IMR-90 (cell line): ENCODE measurements around the gene EPHA2. TPM values are rescaled to one million over a fixed set of nuclear protein-coding genes. Genes with fewer than 3 reads are reported as not detected.

ENCODE experiments used
- ATAC-seq: fragments of 200-7000 bp; cut with Tn5 transposase; 2 replicates; pipeline ENCODE4 v1.9.1; 2020; ENCODE audit warnings: low read depth, mild to moderate bottlenecking, moderate library complexity
- BruUV-seq: library from RNA; stranded (reverse); fragments of 400-500 nt; replicated peaks from 2 replicates; lab custom pipeline; 2021; lab: Mats Ljungman, UMichigan
- CTCF ChIA-PET: fragments of 300-600 bp; formaldehyde crosslinking; extraction: SDS; loops from one replicate; lab custom pipeline; 2021; ENCODE audit warnings: antibody characterized with exemption; lab: Yijun Ruan, JAX
- POLR2A ChIA-PET: fragments of 300-600 bp; sonication (Branson Sonifier 250); formaldehyde crosslinking; loops from one replicate; lab custom pipeline; 2022; ENCODE audit warnings: antibody characterized with exemption; ENCODE audit not compliant: unreplicated experiment; lab: Charles Lee
- DNase-seq: peaks from one replicate; pipeline ENCODE4 v3.0.0; 2013
- H2AFZ ChIP-seq: replicated peaks from 2 replicates; pipeline ENCODE3; 2013; ENCODE audit warnings: low read length, mild to moderate bottlenecking; ENCODE audit not compliant: poor library complexity
- H2AK5ac ChIP-seq: 2 replicates; pipeline ENCODE4 v1.6.1; 2013; ENCODE audit warnings: low read depth, low read length, inconsistent platforms
- H2AK9ac ChIP-seq: replicated peaks from 2 replicates; pipeline ENCODE3; 2013; ENCODE audit warnings: mild to moderate bottlenecking, low read depth, low read length, moderate library complexity; ENCODE audit not compliant: poor library complexity
- H2BK120ac ChIP-seq: 2 replicates; pipeline ENCODE4 v1.6.1; 2013; ENCODE audit warnings: low read depth, low read length, inconsistent platforms
- H2BK15ac ChIP-seq: 3 replicates; pipeline ENCODE4 v1.6.1; 2013; ENCODE audit warnings: low read depth, low read length, inconsistent platforms
- H2BK20ac ChIP-seq: 2 replicates; pipeline ENCODE4 v1.6.1; 2013; ENCODE audit warnings: low read depth, mild to moderate bottlenecking, inconsistent platforms, low read length, moderate library complexity
- H2BK5ac ChIP-seq: 2 replicates; pipeline ENCODE4 v1.6.1; 2013; ENCODE audit warnings: mild to moderate bottlenecking, low read depth, low read length, inconsistent platforms; ENCODE audit not compliant: poor library complexity, severe bottlenecking
- H3K14ac ChIP-seq: replicated peaks from 2 replicates; pipeline ENCODE4 v1.6.1; 2013; ENCODE audit warnings: low read depth, low read length, inconsistent platforms
- H3K18ac ChIP-seq: 2 replicates; pipeline ENCODE4 v1.6.1; 2013; ENCODE audit warnings: low read depth, low read length, control low read depth
- H3K23ac ChIP-seq: 2 replicates; pipeline ENCODE4 v1.6.1; 2013; ENCODE audit warnings: low read depth, low read length, inconsistent platforms
- H3K27ac ChIP-seq: 2 replicates; pipeline ENCODE4 v1.5.1; 2013; ENCODE audit warnings: mild to moderate bottlenecking, control low read depth, low read length; ENCODE audit not compliant: insufficient read depth
- H3K27me3 ChIP-seq: 2 replicates; pipeline ENCODE4 v1.6.1; 2013; ENCODE audit warnings: low read length; ENCODE audit not compliant: control insufficient read depth, insufficient read depth
- H3K36me3 ChIP-seq: 2 replicates; pipeline ENCODE4 v1.6.1; 2013; ENCODE audit warnings: low read length, mixed read lengths; ENCODE audit not compliant: control insufficient read depth, insufficient read depth
- H3K4ac ChIP-seq: 2 replicates; pipeline ENCODE4 v1.6.1; 2013; ENCODE audit warnings: low read depth, low read length, inconsistent platforms
- H3K4me1 ChIP-seq: 2 replicates; pipeline ENCODE4 v1.6.1; 2013; ENCODE audit warnings: low read length, mixed read lengths; ENCODE audit not compliant: control insufficient read depth, insufficient read depth
- H3K4me2 ChIP-seq: 2 replicates; pipeline ENCODE4 v1.6.1; 2013; ENCODE audit warnings: low read depth, mild to moderate bottlenecking, control low read depth, low read length, moderate library complexity
- H3K4me3 ChIP-seq: 2 replicates; pipeline ENCODE4 v1.5.1; 2013; ENCODE audit warnings: low read depth, mild to moderate bottlenecking, control low read depth, low read length, moderate library complexity; ENCODE audit not compliant: insufficient read depth
- H3K56ac ChIP-seq: 2 replicates; pipeline ENCODE4 v1.6.1; 2013; ENCODE audit warnings: low read length, inconsistent platforms; ENCODE audit not compliant: insufficient read depth; ENCODE audit errors: extremely low read depth
- H3K79me1 ChIP-seq, 2 experiments: 2 replicates each; pipeline ENCODE4 v1.6.1; 2013; ENCODE audit warnings: low read length in 2 of 2, inconsistent platforms in 1 of 2, low read depth in 1 of 2
- H3K9ac ChIP-seq: 2 replicates; pipeline ENCODE4 v1.6.1; 2013; ENCODE audit warnings: low read depth, low read length, control low read depth
- H3K9me1 ChIP-seq: 2 replicates; pipeline ENCODE4 v1.6.1; 2013; ENCODE audit warnings: low read length, inconsistent platforms; ENCODE audit not compliant: insufficient read depth
- H3K9me3 ChIP-seq: 2 replicates; pipeline ENCODE4 v1.6.1; 2013; ENCODE audit warnings: low read length; ENCODE audit not compliant: control insufficient read depth, insufficient read depth
- H4K20me1 ChIP-seq: 2 replicates; pipeline ENCODE4 v1.6.1; 2013; ENCODE audit warnings: low read length, inconsistent platforms; ENCODE audit not compliant: insufficient read depth
- H4K5ac ChIP-seq: 2 replicates; pipeline ENCODE4 v1.6.1; 2013; ENCODE audit warnings: mild to moderate bottlenecking, low read depth, low read length, control low read depth
- H4K8ac ChIP-seq, 2 experiments: 2 replicates each; pipeline ENCODE4 v1.6.1; 2013; ENCODE audit warnings: low read depth in 2 of 2, low read length in 2 of 2, control low read depth in 1 of 2, inconsistent platforms in 1 of 2
- H4K91ac ChIP-seq: 2 replicates; pipeline ENCODE4 v1.6.1; 2013; ENCODE audit warnings: low read depth, low read length, inconsistent platforms; ENCODE audit not compliant: insufficient read depth
- BHLHE40 ChIP-seq: fragments of 150-350 bp; IDR thresholded peaks from 2 replicates; pipeline ENCODE4 v1.6.1; 2016; ENCODE audit warnings: mild to moderate bottlenecking, low read depth, low read length
- CEBPB ChIP-seq: IDR thresholded peaks from 2 replicates; pipeline ENCODE4 v1.6.1; 2012; ENCODE audit warnings: low read depth, low read length, improper control_type of control experiment
- CHD1 ChIP-seq: IDR thresholded peaks from 2 replicates; pipeline ENCODE4 v1.6.1; 2012; ENCODE audit warnings: low read depth, low read length, improper control_type of control experiment
- CTCF ChIP-seq: conservative IDR thresholded peaks from 2 replicates; pipeline ENCODE4 v1.5.1; 2012; ENCODE audit warnings: mild to moderate bottlenecking, low read depth, low read length, improper control_type of control experiment
- ELK1 ChIP-seq: fragments of 150-350 bp; IDR thresholded peaks from 2 replicates; pipeline ENCODE4 v1.6.1; 2016; ENCODE audit warnings: low read depth, mild to moderate bottlenecking, low read length, moderate library complexity, borderline replicate concordance
- FOS ChIP-seq: fragments of 150-350 bp; IDR thresholded peaks from 2 replicates; pipeline ENCODE4 v1.6.1; 2016; ENCODE audit warnings: low read depth, low read length
- MAFK ChIP-seq: IDR thresholded peaks from 2 replicates; pipeline ENCODE4 v1.6.1; 2012; ENCODE audit warnings: low read depth, low read length, improper control_type of control experiment
- MAZ ChIP-seq: IDR thresholded peaks from 2 replicates; pipeline ENCODE4 v1.6.1; 2012; ENCODE audit warnings: low read depth, mild to moderate bottlenecking, low read length, improper control_type of control experiment, moderate library complexity, borderline replicate concordance
- MXI1 ChIP-seq: IDR thresholded peaks from 2 replicates; pipeline ENCODE4 v1.6.1; 2012; ENCODE audit warnings: low read depth, mild to moderate bottlenecking, low read length, moderate library complexity, borderline replicate concordance
- NFE2L2 ChIP-seq: fragments of 150-350 bp; IDR thresholded peaks from 2 replicates; pipeline ENCODE4 v1.6.1; 2016; ENCODE audit warnings: low read depth, mild to moderate bottlenecking, low read length
- POLR2A ChIP-seq: IDR thresholded peaks from 2 replicates; pipeline ENCODE4 v1.6.1; 2012; ENCODE audit warnings: mild to moderate bottlenecking, low read depth, low read length
- RAD21 ChIP-seq: IDR thresholded peaks from 2 replicates; pipeline ENCODE4 v1.6.1; 2012; ENCODE audit warnings: low read length, improper control_type of control experiment
- RCOR1 ChIP-seq: IDR thresholded peaks from 2 replicates; pipeline ENCODE4 v1.6.1; 2012; ENCODE audit warnings: mild to moderate bottlenecking, low read length, improper control_type of control experiment; ENCODE audit not compliant: insufficient replicate concordance
- RFX5 ChIP-seq: IDR thresholded peaks from 2 replicates; pipeline ENCODE4 v1.8.0; 2012; ENCODE audit warnings: low read depth, mild to moderate bottlenecking, low read length, moderate library complexity
- SMC3 ChIP-seq: fragments of 150-350 bp; IDR thresholded peaks from 2 replicates; pipeline ENCODE4 v1.6.1; 2016; ENCODE audit warnings: low read depth, mild to moderate bottlenecking, antibody characterized with exemption, low read length, moderate library complexity
- WGBS, 2 experiments: methylation state at CpG; one replicate each; pipeline versions ENCODE4 v1.1.5 to v1.1.7; 2013; ENCODE audit warnings: missing lambda C conversion rate in 2 of 2; ENCODE audit not compliant: insufficient read length in 1 of 2; ENCODE audit errors: extremely low coverage in 2 of 2; 5-methylcytosine and 5-hydroxymethylcytosine counted together
- dilution Hi-C: fragments of 300-500 bp; cut with HindIII; formaldehyde crosslinking; loops from one replicate; pipeline ENCODE4 v1.14.3; 2018; ENCODE audit warnings: low sequenced_read_pairs; ENCODE audit not compliant: unreplicated experiment
- in situ Hi-C: fragments of 300-500 bp; cut with MboI; formaldehyde crosslinking; loops from 3 replicates; pipeline ENCODE4 v1.14.3; 2019; ENCODE audit warnings: low sequenced_read_pairs, inconsistent platforms, mixed read lengths
- intact Hi-C: fragments of 100-400 bp; cut with micrococcal nuclease; formaldehyde crosslinking; loops from 2 replicates; pipeline ENCODE4 v1.10.0; 2022
- polyA plus RNA-seq, 3 experiments: library from polyadenylated mRNA; depleted of rRNA; stranded (reverse); fragments of >200 nt; gene quantifications; 2 replicates each; pipeline ENCODE4 v1.2.3, GENCODE V29; 2012; ENCODE audit warnings: low replicate concordance in 1 of 3
- total RNA-seq: library from RNA; depleted of rRNA; stranded (reverse); fragments of >200 nt; gene quantifications from 2 replicates; pipeline ENCODE4 v1.2.3, GENCODE V29; 2012

Gene EPHA2
- total and polyA plus RNA-seq, 2 of the 4 experiments (the other 2 are of a cell fraction), result 24.0 to 72.6 TPM

- Histone ChIP-seq H3K4ac (no peak overlapping the region), H2BK120ac (no peak overlapping the region; the same call in 1 of the 2 replicates), H3K27me3 (no peaks in the 10 kb centered on the region), H4K91ac (0 out of 2 replicates have a peak overlapping the region, but pooled peaks have one; percentile 11), H3K4me2 (no peak overlapping the region), H3K9me3 (no peaks in the 10 kb centered on the region), H3K9me1 (peaks cover 33% of the 10 kb centered on the region), H3K18ac (no peak overlapping the region), H3K23ac (no peak overlapping the region), H2BK20ac (no peak overlapping the region), H3K4me3 (no peak overlapping the region), H3K9ac (no peak overlapping the region), H4K5ac (no peak overlapping the region), H3K14ac (no peak overlapping the region), H4K20me1 (peaks cover 13% of the 10 kb centered on the region), H3K79me1 (peaks cover 17 to 89% of the 10 kb centered on the region in 2 experiments; a peak in 3 of 4 replicates), H3K56ac (no peak overlapping the region), H2BK5ac (peak overlapping the region; percentile 22), H2AK5ac (peak overlapping the region; percentile 62), H3K27ac (no peak overlapping the region), H3K4me1 (peaks cover 61% of the 10 kb centered on the region), H2AFZ (peak overlapping the region; percentile 14), H2AK9ac (peak overlapping the region; percentile 38), H4K8ac (no peak overlapping the region), H2BK15ac (no peak overlapping the region), H3K36me3 (peaks cover 54% of the 10 kb centered on the region)
- WGBS, 2 experiments, result 95% methylated on average over 34 of the region's 39 CpGs; no CpG with 5 or more reads in 1 of the 2 experiments
- in situ Hi-C loops, result no loop called here
- intact Hi-C loops, result no loop called here
- no TSS peak for BruUV-seq
- no peak for ATAC-seq
- POLR2A ChIA-PET, result no interaction called here
- CTCF ChIA-PET, result interaction anchor here (1.0 kb wide), 1 partner anchor 31 kb away, joined by 3 read pairs; no protein-coding TSS in a partner anchor
- no peak for DNase-seq
- dilution Hi-C loops, result no loop called here
- TF ChIP-seq MAFK, result no peak
- no peak for TF ChIP-seq MAZ
- no peak for TF ChIP-seq NFE2L2
- TF ChIP-seq RFX5, result no peak
- TF ChIP-seq CEBPB, result no peak
- no peak for TF ChIP-seq FOS
- no peak for TF ChIP-seq MXI1
- TF ChIP-seq RCOR1, result no peak
- no peak for TF ChIP-seq CHD1
- no peak for TF ChIP-seq ELK1
- no peak for TF ChIP-seq CTCF
- TF ChIP-seq BHLHE40, result no peak
- TF ChIP-seq SMC3, result no peak
- no peak for TF ChIP-seq RAD21
- TF ChIP-seq POLR2A, result no peak
Measured at GRCh38 chr1:16148329-16149092, 7.4 kb downstream of the EPHA2 start.
